Muscle layer of duodenum (tissue), 2 donors: ENCODE data around the gene PTPRM.

Experiments
- H3K27ac ChIP-seq: one replicate; pipeline ENCODE4 v1.7.0; 2013; ENCODE audit warnings: mild to moderate bottlenecking, low read length
- H3K27me3 ChIP-seq: one replicate; pipeline ENCODE4 v1.7.0; 2013; ENCODE audit warnings: low read depth, mild to moderate bottlenecking, control low read depth, low read length
- H3K36me3 ChIP-seq, 2 donors: one replicate each; pipeline ENCODE4 v1.7.0; 2013; ENCODE audit warnings: low read length in 2 of 2, control low read depth in 1 of 2, mild to moderate bottlenecking in 1 of 2; ENCODE audit not compliant: insufficient read depth in 2 of 2, control insufficient read depth in 1 of 2
- H3K4me1 ChIP-seq, 2 donors: one replicate each; pipeline ENCODE4 v1.7.0; 2013; ENCODE audit warnings: low read length in 2 of 2, mild to moderate bottlenecking in 2 of 2, control low read depth in 1 of 2, moderate library complexity in 1 of 2; ENCODE audit not compliant: insufficient read depth in 2 of 2, control insufficient read depth in 1 of 2
- H3K4me3 ChIP-seq, 2 donors: one replicate each; pipeline ENCODE4 v1.7.0; 2013; ENCODE audit warnings: low read length in 2 of 2, low read depth in 1 of 2, mild to moderate bottlenecking in 1 of 2
- H3K9me3 ChIP-seq, 2 donors: one replicate each; pipeline ENCODE4 v1.7.0; 2013; ENCODE audit warnings: low read length in 2 of 2, control low read depth in 1 of 2, mild to moderate bottlenecking in 1 of 2; ENCODE audit not compliant: control insufficient read depth in 1 of 2
- donor health status: healthy.

The PTPRM gene

GRCh38 chr18:8065773-8066172 is 498.7 kb downstream of the PTPRM start:
- Histone ChIP-seq H3K27ac (no peak overlapping the region), H3K4me1 (no peaks in the 10 kb centered on the region), H3K27me3 (no peaks in the 10 kb centered on the region), H3K9me3 (no peaks in the 10 kb centered on the region), H3K4me3 (no peak overlapping the region), H3K36me3 (peaks cover 0 to 5% of the 10 kb centered on the region in 2 donors)

- Histone ChIP-seq H3K36me3 (peaks cover 0 to 5% of the 10 kb centered on the region in 2 donors), H3K4me1 (no peaks in the 10 kb centered on the region), H3K27ac (no peak overlapping the region), H3K27me3 (no peaks in the 10 kb centered on the region), H3K9me3 (no peaks in the 10 kb centered on the region), H3K4me3 (no peak overlapping the region)
These were observed 502.6 kb downstream of the PTPRM start for GRCh38 chr18:8069708-8070107.

- H3K36me3 ChIP-seq, result peaks cover 0 to 8% of the 10 kb centered on the region in 2 donors
- no peak overlapping the region for H3K4me3 ChIP-seq
- H3K27me3 ChIP-seq, result no peaks in the 10 kb centered on the region
- H3K9me3 ChIP-seq, result no peaks in the 10 kb centered on the region
- H3K4me1 ChIP-seq, result no peaks in the 10 kb centered on the region
- no peak overlapping the region for H3K27ac ChIP-seq
These were observed 506.1 kb downstream of the PTPRM start for GRCh38 chr18:8073167-8073566.

- Histone ChIP-seq H3K27ac (no peak overlapping the region), H3K4me1 (no peaks in the 10 kb centered on the region)
These were observed 513.0 kb downstream of the PTPRM start for GRCh38 chr18:8080092-8080491.

GRCh38 chr18:8081267-8081666 is 514.2 kb downstream of the PTPRM start:
- Histone ChIP-seq H3K36me3 (peaks cover 3 to 5% of the 10 kb centered on the region in 2 donors), H3K27ac (no peak overlapping the region), H3K4me1 (no peaks in the 10 kb centered on the region), H3K9me3 (no peaks in the 10 kb centered on the region), H3K4me3 (no peak overlapping the region), H3K27me3 (no peaks in the 10 kb centered on the region)

More at GRCh38 chr18:8080092-8080491, 513.0 kb downstream of the PTPRM start:
- Histone ChIP-seq H3K27me3 (no peaks in the 10 kb centered on the region), H3K4me3 (no peak overlapping the region), H3K36me3 (peaks cover 0 to 3% of the 10 kb centered on the region in 2 donors), H3K9me3 (no peaks in the 10 kb centered on the region)

GRCh38 chr18:8081872-8082553 is 514.9 kb downstream of the PTPRM start:
- Histone ChIP-seq H3K9me3 (no peaks in the 10 kb centered on the region), H3K36me3 (peaks cover 3 to 5% of the 10 kb centered on the region in 2 donors), H3K4me1 (no peaks in the 10 kb centered on the region), H3K27ac (no peak overlapping the region), H3K27me3 (no peaks in the 10 kb centered on the region), H3K4me3 (no peak overlapping the region)

- no peak overlapping the region for H3K4me3 ChIP-seq
These were observed 517.0 kb downstream of the PTPRM start for GRCh38 chr18:8084160-8084559.

GRCh38 chr18:8088626-8089025 is 521.5 kb downstream of the PTPRM start:
- H3K27me3 ChIP-seq, result no peaks in the 10 kb centered on the region
- H3K36me3 ChIP-seq, result peaks cover 0 to 5% of the 10 kb centered on the region in 2 donors
- no peaks in the 10 kb centered on the region for H3K4me1 ChIP-seq
- H3K27ac ChIP-seq, result no peak overlapping the region
- H3K9me3 ChIP-seq, result no peaks in the 10 kb centered on the region
- H3K4me3 ChIP-seq, result no peak overlapping the region

More at GRCh38 chr18:8084160-8084559, 517.0 kb downstream of the PTPRM start:
- no peaks in the 10 kb centered on the region for H3K4me1 ChIP-seq
- no peaks in the 10 kb centered on the region for H3K9me3 ChIP-seq
- H3K27ac ChIP-seq, result no peak overlapping the region
- no peaks in the 10 kb centered on the region for H3K27me3 ChIP-seq
- peaks cover 0 to 5% of the 10 kb centered on the region in 2 donors for H3K36me3 ChIP-seq

- peaks cover 0 to 1% of the 10 kb centered on the region in 2 donors for H3K36me3 ChIP-seq
- no peak overlapping the region for H3K27ac ChIP-seq
- H3K4me3 ChIP-seq, result no peak overlapping the region
- no peaks in the 10 kb centered on the region for H3K27me3 ChIP-seq
- H3K4me1 ChIP-seq, result no peaks in the 10 kb centered on the region
- H3K9me3 ChIP-seq, result no peaks in the 10 kb centered on the region
These were observed 523.9 kb downstream of the PTPRM start for GRCh38 chr18:8091035-8091434.

- Histone ChIP-seq H3K27me3 (no peaks in the 10 kb centered on the region), H3K27ac (no peak overlapping the region), H3K4me1 (no peaks in the 10 kb centered on the region), H3K4me3 (no peak overlapping the region), H3K36me3 (no peaks in the 10 kb centered on the region), H3K9me3 (no peaks in the 10 kb centered on the region)
These were observed 528.9 kb downstream of the PTPRM start for GRCh38 chr18:8095947-8096570.

- peaks cover 0 to 1% of the 10 kb centered on the region in 2 donors for H3K9me3 ChIP-seq
- no peak overlapping the region for H3K27ac ChIP-seq
- H3K36me3 ChIP-seq, result peaks cover 0 to 3% of the 10 kb centered on the region in 2 donors
- H3K27me3 ChIP-seq, result no peaks in the 10 kb centered on the region
- no peak overlapping the region for H3K4me3 ChIP-seq
- no peaks in the 10 kb centered on the region for H3K4me1 ChIP-seq
These were observed 530.3 kb downstream of the PTPRM start for GRCh38 chr18:8097399-8097798.
